Upper lobe of left lung (tissue), 6 donors: ENCODE data around the gene MSRB1. TPM values are rescaled to one million over a fixed set of nuclear protein-coding genes. Genes with fewer than 3 reads are reported as not detected.

Experiments
- ATAC-seq, 2 donors: fragments of 200-7000 bp; cut with Tn5 transposase; one replicate each; pipeline ENCODE4 v1.9.1; 2022; ENCODE audit warnings: mild to moderate bottlenecking in 2 of 2, moderate library complexity in 2 of 2; ENCODE audit not compliant: low FRiP score in 2 of 2
- DNase-seq, 2 donors: peaks; one replicate each; pipeline ENCODE4 v3.0.0-alpha.2; 2019 to 2020
- H3K27ac ChIP-seq, 4 donors: fragments of 200-600 bp; sonication (generic); one replicate each; pipeline ENCODE4 v1.5.1; 2016 to 2019
- H3K27me3 ChIP-seq, 4 donors: fragments of 200-600 bp; sonication (generic); one replicate each; pipeline ENCODE4 v1.5.1; 2017 to 2019
- H3K36me3 ChIP-seq, 4 donors: fragments of 200-600 bp; sonication (generic); one replicate each; pipeline ENCODE4 v1.5.1; 2016 to 2019
- H3K4me1 ChIP-seq, 4 donors: fragments of 200-600 bp; sonication (generic); one replicate each; pipeline ENCODE4 v1.5.1; 2018 to 2019
- H3K4me3 ChIP-seq, 4 donors: fragments of 200-600 bp; sonication (generic); one replicate each; pipeline ENCODE4 v1.5.1; 2017 to 2019; ENCODE audit warnings: mild to moderate bottlenecking in 2 of 4, moderate library complexity in 1 of 4
- H3K9me3 ChIP-seq, 4 donors: fragments of 200-600 bp; sonication (generic); one replicate each; pipeline ENCODE4 v1.5.1; 2018 to 2019
- EP300 ChIP-seq, 4 donors: sonication (generic); formaldehyde crosslinking; IDR thresholded peaks; one replicate each; pipeline ENCODE4 v1.5.1; 2017; ENCODE audit warnings: antibody characterized with exemption in 4 of 4, control low read depth in 2 of 4
- POLR2A ChIP-seq, 4 donors: fragments of 450-650 bp; IDR thresholded peaks; one replicate each; pipeline ENCODE4 v1.5.1; 2016 to 2017; ENCODE audit warnings: antibody characterized with exemption in 4 of 4, mild to moderate bottlenecking in 2 of 4
- POLR2AphosphoS5 ChIP-seq, 2 donors: sonication (generic); formaldehyde crosslinking; IDR thresholded peaks; one replicate each; pipeline ENCODE4 v1.5.1; 2017; ENCODE audit warnings: antibody characterized with exemption in 2 of 2
- WGBS, 2 donors: methylation state at CpG; one replicate each; pipeline ENCODE4 v1.1.5; 2017 to 2018; 5-methylcytosine and 5-hydroxymethylcytosine counted together
- total RNA-seq, 6 donors: library from RNA; depleted of rRNA in 4 of 6; stranded (reverse); fragments of >200 nt in 4 of 6; gene quantifications; one replicate each; pipeline versions ENCODE4 v1.1.0 to v1.2.1, GENCODE V29; 2016 to 2021
- TF ChIP-seq, protein P1 (sequence below), 6 experiments: fragments of 450-650 bp in 4 of 6; fragments of 200-600 bp in 2 of 6; sonication (generic) in 2 of 6; IDR thresholded peaks; one replicate each; pipeline ENCODE4 v1.5.1; 2016 to 2019; ENCODE audit warnings: antibody characterized with exemption in 6 of 6
- donor health status: DM: no; HTN: no; CAD: no; lungs with moderate emphysema.
- donor health status: DM: no; HTN: yes; CAD: no; lungs with severe emphysema.

Gene MSRB1
- total RNA-seq, 6 donors from 2014 or later: 18.2 to 45.3 (median 31.9) TPM

DNA sequence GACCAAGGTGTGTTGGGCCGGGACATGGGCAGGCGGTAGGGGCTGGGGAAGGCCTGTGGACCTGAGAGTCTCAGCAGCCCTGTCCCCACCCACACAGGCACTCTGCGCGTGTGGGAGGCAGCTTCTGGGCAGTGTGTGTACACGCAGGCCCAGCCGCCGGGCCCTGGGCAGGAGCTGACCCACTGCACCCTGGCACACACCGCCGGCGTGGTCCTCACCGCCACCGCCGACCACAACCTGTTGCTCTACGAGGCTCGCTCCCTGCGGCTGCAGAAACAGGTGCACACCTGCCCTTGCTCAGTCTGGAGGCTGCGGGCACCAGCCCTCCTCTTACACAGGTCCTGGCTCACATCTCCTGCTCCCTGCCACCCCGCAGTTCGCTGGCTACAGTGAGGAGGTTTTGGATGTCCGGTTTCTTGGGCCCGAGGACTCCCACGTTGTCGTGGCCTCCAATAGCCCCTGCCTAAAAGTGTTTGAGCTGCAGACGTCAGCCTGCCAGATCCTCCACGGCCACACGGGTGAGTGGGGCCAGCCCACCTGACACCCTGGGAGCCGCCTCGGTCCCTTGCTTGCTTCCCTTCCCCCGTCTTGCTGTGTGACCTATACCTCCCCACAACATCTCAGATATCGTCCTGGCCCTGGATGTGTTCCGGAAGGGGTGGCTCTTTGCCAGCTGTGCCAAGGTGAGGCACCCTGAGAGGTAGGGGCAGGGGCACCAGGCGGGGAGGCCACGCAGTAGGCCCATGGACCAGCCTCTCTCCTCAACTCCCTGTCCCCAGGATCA is 32.6 kb upstream of the MSRB1 start:
- DNase-seq (peak in 1 of 2 donors; percentile 83), ATAC-seq (no peak)
- Histone ChIP-seq H3K4me3 (no peak overlapping the region), H3K4me1 (peaks cover 18 to 56% (median 30%) of the 10 kb centered on the region in 4 donors), H3K36me3 (peaks cover 14 to 52% (median 47%) of the 10 kb centered on the region in 4 donors), H3K9me3 (no peaks in the 10 kb centered on the region), H3K27me3 (peaks cover 0 to 17% (median 10%) of the 10 kb centered on the region in 4 donors), H3K27ac (no peak overlapping the region)
- 87 to 96% methylated on average over 20 to 31 of the region's 33 CpGs for WGBS, 2 donors
- TF ChIP-seq POLR2A (IDR thresholded peaks at IDR 0.05) (no peak), POLR2AphosphoS5 (IDR thresholded peaks at IDR 0.05) (no peak), EP300 (IDR thresholded peaks at IDR 0.05) (no peak)
- TF ChIP-seq, protein P1, sequence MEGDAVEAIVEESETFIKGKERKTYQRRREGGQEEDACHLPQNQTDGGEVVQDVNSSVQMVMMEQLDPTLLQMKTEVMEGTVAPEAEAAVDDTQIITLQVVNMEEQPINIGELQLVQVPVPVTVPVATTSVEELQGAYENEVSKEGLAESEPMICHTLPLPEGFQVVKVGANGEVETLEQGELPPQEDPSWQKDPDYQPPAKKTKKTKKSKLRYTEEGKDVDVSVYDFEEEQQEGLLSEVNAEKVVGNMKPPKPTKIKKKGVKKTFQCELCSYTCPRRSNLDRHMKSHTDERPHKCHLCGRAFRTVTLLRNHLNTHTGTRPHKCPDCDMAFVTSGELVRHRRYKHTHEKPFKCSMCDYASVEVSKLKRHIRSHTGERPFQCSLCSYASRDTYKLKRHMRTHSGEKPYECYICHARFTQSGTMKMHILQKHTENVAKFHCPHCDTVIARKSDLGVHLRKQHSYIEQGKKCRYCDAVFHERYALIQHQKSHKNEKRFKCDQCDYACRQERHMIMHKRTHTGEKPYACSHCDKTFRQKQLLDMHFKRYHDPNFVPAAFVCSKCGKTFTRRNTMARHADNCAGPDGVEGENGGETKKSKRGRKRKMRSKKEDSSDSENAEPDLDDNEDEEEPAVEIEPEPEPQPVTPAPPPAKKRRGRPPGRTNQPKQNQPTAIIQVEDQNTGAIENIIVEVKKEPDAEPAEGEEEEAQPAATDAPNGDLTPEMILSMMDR (IDR thresholded peaks at IDR 0.05): no peak

DNA sequence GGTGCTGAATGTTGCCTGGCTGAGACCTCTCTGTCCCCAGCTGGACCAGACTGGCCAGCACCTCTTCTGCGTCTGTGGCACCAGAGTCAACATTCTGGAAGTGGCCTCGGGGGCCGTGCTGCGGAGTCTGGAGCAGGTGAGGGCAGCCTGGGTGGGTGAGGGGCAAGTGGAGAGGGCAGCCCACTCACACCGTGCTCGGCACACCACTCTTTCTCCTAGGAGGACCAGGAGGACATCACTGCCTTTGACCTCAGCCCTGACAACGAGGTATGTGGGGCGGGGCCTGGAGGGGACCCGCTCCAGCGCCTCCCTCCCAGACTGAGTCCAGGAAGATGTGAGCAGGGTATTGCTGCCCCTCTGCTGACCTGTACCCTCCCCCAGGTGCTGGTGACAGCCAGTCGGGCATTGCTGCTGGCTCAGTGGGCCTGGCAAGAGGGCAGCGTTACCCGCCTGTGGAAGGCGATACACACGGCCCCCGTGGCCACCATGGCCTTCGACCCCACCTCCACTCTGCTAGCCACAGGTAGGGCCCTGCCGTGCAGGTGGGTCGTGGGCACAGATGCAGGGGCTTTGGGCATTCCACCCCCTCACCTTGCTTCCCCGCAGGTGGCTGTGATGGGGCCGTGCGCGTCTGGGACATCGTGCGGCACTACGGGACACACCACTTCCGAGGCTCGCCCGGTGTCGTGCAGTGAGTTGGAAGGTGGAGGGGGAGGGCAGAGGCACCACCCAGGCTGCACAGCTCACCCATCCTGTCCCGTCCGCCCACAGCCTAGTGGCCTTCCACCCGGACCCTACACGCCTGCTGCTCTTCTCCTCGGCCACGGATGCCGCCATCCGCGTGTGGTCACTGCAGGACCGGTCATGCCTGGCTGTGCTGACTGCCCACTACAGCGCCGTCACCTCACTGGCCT is 31.4 kb upstream of the MSRB1 start:
- Histone ChIP-seq H3K4me1 (peaks cover 18 to 46% (median 25%) of the 10 kb centered on the region in 4 donors), H3K27me3 (peaks cover 0 to 5% (median 2%) of the 10 kb centered on the region in 4 donors), H3K27ac (no peak overlapping the region), H3K9me3 (no peaks in the 10 kb centered on the region), H3K4me3 (no peak overlapping the region), H3K36me3 (peaks cover 14 to 52% (median 47%) of the 10 kb centered on the region in 4 donors)
- ATAC-seq (no peak), DNase-seq (peak in 1 of 2 donors; percentile 79)
- TF ChIP-seq POLR2AphosphoS5 (IDR thresholded peaks at IDR 0.05) (no peak), POLR2A (IDR thresholded peaks at IDR 0.05) (no peak), EP300 (IDR thresholded peaks at IDR 0.05) (no peak)
- TF ChIP-seq, protein P1 (IDR thresholded peaks at IDR 0.05): no peak
- 96 to 97% methylated on average over 21 to 41 of the region's 42 CpGs for WGBS, 2 donors

DNA sequence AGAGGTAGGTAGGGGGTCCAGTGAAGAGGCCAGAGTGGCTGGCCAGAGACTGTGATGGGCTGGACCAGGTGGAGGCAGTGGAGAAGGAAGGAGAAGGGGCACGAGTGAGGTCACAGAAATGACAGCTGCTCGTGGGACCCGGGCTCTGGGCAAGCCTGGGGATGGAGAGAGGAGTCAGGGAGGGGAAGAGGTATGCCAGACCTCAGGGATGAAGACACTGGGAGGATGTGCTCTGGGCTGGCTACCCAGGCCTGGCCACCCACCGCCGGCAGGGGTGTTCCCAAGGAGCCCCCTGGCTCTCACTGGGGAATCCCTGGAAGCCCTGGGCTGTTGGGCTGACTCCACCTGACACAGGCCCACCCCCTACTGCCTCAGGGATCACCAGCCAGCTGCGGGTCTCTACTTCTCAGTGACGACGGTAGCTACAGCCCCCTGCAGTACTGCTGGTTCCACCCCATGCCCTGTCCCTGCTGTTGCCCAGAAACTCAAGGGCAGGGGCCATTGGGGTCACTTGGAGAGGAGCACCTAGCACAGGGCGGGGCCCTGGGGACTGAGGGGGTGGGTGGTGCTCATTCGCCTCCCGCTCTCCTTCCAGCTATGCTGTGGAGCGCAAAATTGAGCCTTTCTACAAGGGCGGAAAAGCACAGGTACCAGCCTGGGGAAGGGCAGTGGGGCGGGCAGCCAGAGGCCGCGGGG is 30.6 kb upstream of the MSRB1 start:
- peaks cover 18 to 38% (median 24%) of the 10 kb centered on the region in 4 donors for H3K4me1 ChIP-seq
- no peaks in the 10 kb centered on the region for H3K9me3 ChIP-seq
- TF ChIP-seq EP300 (IDR thresholded peaks at IDR 0.05) (no peak), POLR2A (IDR thresholded peaks at IDR 0.05) (no peak), POLR2AphosphoS5 (IDR thresholded peaks at IDR 0.05) (no peak)
- TF ChIP-seq, protein P1 (IDR thresholded peaks at IDR 0.05): no peak
- peaks cover 14 to 47% (median 45%) of the 10 kb centered on the region in 4 donors for H3K36me3 ChIP-seq
- H3K27ac ChIP-seq: no peak overlapping the region
- no peaks in the 10 kb centered on the region for H3K27me3 ChIP-seq
- no peak overlapping the region for H3K4me3 ChIP-seq
- DNase-seq (peak in 1 of 2 donors; percentile 78), ATAC-seq (no peak)
- WGBS, 2 donors: 89 to 93% methylated on average over 12 to 16 of the region's 16 CpGs

DNA sequence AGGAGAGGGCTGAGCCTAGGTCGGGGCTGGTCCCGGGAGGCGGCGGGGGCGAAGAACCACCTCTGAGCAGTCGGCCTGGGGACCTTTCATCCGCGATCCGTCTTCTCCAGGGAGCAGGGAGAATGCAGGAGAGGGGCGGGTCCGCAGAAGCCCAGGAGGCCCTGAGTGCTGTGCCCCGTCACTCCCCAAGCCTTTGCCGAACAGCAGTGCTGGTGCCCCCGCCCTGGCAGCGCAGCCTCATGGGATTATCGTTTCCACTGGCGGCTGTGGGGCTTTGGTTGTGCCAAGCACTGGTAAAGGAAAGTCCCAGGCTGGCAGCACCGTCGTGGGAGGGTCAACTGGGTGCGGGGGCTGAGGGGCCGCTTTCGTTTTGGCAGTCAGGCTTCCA is 29.5 kb upstream of the MSRB1 start:
- ATAC-seq: peak in 1 of 2 donors; percentile 1
- H3K27me3 ChIP-seq: no peaks in the 10 kb centered on the region
- 5 to 6% methylated on average over 16 to 20 of the region's 22 CpGs for WGBS, 2 donors

More for the DNA sequence above, 29.5 kb upstream of the MSRB1 start:
- Histone ChIP-seq H3K36me3 (peaks cover 11 to 36% (median 34%) of the 10 kb centered on the region in 4 donors), H3K4me1 (peaks cover 18 to 33% (median 24%) of the 10 kb centered on the region in 4 donors), H3K27ac (peak overlapping the region in 3 of 4 donors; percentile 88 to 92 (median 89)), H3K4me3 (peak overlapping the region; percentile 84 to 100 (median 98)), H3K9me3 (no peaks in the 10 kb centered on the region)
- no peak for TF ChIP-seq POLR2A (IDR thresholded peaks at IDR 0.05)
- TF ChIP-seq EP300 (IDR thresholded peaks at IDR 0.05): no peak
- no peak for TF ChIP-seq POLR2AphosphoS5 (IDR thresholded peaks at IDR 0.05)
- TF ChIP-seq, protein P1 (IDR thresholded peaks at IDR 0.05): no peak
- peak in 1 of 2 donors; percentile 77 for DNase-seq
